ENCODE measurements around the gene KCNJ9.
"Not testable (repeated sequence)": the region's sequence is repeated elsewhere in the genome, so short reads cannot be mapped to it uniquely, and the experiment has no call there.

The KCNJ9 gene

DNA sequence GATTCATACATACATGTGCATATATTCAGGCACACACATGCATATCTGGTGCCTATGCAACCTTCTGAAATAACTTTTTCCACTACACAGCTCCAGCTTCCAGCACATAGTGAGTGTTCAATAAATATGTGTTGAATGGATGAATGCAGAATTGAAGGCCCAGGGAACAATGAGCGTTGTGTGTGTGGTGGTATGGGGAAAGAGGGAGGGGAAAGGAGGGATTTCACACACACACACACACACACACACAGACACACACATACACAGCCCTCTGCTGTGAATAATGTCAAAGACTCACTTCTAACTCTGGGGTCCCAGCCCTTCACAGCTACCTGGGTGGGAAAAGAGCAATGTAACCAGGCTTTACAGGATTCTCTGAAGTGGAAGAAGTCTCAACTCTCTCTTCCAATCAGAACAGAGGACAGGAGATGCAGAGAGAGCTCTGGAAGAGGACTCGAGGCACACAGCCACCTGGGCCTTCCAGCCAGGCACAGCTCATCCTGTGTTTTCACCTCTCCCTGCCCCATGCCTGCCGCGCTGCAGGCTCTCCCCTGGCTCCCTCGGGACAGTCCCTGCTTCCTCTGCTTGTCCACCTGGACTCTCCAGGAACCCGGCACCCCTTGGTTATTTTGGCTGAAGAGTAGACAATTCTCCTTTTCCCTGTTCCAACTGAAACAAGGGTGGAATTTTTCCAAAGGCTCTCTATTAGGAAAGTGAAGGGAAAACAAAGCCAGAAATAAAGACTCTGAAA, 22.5 kb downstream of the KCNJ9 start:
- no peak for DNase-seq (ENCODE audit: low read depth in 3 of 3)

DNA sequence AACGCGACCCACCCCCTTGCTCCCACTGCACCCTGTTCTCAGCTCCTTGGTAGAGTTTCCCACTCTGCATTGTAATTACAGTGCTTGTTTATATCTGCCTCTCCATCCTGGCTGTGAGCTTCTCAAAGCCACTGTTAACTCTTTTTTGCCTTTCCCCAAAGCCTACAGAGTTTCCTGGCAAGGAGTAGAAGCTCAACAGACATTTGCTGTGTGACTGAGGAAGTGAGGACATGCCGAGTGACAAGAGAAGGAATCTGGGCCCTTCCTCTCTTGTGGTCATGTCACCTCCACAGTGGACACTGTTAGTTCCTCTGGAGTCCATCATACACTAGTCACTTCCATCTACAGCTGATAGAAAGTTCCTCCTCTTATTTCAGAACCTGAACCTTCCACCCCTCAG, 23.1 kb downstream of the KCNJ9 start:
- DNase-seq (ENCODE audit: low read depth in 3 of 3), result no peak

DNA sequence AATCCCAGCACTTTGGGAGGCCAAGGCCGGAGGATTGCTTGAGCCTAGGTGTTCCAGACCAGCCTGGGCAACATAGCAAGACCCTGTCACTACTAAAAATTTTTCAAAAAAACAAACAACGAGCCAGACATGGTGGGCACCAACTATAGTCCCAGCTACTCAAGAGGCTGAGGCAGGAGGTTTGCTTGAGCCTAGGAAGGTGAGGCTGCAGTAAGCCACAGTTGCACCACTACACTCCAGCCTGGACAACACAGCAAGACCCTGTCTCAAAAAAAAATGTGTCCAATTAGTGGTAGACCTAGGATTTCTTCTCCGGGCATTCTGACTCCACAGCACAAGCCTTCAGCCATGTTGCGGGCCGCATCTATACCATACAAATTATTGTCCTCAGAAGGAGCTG, 23.8 kb downstream of the KCNJ9 start:
- DNase-seq (ENCODE audit: low read depth in 3 of 3), result no peak

DNA sequence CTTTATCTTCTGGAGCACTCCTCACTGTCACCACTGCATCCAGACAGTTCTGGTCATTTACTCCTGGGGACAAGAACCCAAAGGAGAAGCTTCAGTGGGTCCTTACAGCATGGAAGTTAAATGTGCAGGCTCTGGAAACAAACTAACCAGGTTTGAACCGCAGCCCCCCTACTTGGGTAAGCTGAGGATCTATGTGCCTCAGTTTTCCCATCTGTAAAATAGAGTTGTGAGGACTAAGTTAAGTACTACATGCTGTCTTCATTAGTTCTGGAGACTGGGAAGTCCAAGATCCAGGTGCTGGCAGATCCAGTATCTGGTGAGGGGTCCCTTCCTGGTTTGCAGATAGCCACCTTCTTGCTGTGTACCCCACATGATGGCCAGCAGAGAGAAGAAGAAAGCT, 26.2 kb downstream of the KCNJ9 start:
- no peak for DNase-seq (ENCODE audit: low read depth in 3 of 3)

DNA sequence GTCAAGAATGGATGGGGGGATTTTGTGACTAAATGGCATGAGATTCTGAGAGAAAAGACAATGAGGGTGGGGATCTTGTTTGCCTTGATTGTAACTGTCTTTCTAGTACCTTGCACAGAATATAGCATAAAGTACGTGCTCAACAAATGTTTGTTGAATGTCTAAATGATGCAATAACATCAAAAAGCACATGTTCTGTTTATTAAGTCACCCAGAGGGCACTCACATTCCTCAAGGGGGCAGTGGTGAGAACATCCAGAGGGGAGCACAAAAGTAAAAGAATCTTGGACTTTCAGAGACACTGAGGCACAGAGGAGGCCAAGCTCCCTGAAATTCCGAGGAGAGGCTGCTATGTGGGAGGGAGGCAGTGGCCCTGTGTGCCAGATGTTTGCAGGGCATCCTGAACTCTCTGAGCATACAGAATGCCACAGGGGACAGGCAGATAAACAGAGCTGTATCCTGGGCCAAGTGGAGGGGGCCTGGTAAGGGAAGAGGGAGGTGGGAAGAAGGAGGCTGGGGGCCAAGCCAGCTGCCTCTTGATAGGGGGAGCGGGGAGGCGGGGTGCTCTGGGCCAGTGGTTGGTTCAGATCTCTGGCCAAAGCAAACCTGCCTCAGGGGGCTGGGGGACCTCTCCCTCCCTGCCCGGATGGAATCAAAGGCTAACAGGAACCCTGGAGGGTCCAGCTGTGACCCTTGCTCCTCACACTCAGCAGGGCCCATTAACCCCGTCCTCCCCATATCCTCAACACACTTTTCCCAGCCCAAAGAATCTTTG, 27.7 kb downstream of the KCNJ9 start:
- peak in 1 of 3 experiments; percentile 25 for DNase-seq (ENCODE audit: low read depth in 3 of 3)

DNA sequence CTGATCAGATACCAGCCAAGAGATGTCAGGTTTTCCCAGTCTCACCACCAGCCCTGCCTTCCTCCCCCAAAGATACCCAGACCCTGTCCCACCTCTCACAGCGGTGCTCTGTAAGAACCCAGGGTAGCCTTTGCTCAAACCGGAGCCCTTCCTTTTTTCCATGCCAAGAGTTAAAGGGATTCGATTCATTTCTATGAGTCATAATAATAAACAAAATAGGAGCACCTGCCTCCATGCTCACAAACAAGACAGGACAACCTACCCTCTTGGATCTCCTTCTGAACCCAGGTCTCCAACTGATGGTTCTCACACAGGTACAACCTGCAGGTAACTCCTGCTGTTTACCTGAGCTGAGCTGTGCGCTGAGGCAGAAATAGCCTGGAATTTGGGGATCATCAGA, 28.3 kb downstream of the KCNJ9 start:
- no peak for DNase-seq (ENCODE audit: low read depth in 3 of 3)

DNA sequence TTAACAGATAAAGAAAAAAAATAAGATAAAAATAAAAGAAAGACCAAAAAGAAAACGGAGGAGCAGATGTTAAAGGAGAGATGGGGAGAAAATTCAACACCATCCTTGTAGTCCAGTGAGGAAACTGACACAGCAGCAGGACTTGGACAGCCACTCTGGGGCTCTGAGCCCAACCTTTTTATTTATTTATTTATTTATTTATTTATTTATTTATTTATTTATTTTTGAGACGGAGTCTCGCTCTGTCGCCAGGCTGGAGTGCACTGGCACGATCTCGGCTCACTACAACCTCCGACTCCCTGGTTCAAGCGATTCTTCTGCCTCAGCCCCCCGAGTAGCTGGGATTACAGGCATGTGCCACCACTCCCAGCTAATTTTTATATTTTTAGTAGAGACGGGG, 30.1 kb downstream of the KCNJ9 start:
- DNase-seq (ENCODE audit: low read depth in 3 of 3), result not testable (repeated sequence)

DNA sequence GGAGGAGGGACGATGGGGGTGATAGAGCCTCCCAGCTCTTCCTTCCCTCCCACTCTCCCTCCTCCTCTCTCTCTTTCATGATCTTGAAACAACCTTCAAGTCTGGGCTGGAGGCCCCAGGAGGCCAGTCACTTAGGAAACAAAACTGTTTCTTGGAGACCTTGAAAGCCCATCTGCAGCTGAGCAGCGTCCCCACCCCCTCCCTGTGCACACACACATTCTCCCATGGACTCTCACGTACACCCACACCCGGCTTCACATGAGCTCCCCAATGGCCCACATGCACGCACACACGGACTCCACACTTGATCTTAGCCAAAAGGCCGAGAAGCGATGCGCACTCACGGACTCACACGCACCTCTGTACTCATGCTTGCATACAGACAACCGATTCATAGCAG, 31.0 kb downstream of the KCNJ9 start:
- no peak for DNase-seq (ENCODE audit: low read depth in 3 of 3)

DNA sequence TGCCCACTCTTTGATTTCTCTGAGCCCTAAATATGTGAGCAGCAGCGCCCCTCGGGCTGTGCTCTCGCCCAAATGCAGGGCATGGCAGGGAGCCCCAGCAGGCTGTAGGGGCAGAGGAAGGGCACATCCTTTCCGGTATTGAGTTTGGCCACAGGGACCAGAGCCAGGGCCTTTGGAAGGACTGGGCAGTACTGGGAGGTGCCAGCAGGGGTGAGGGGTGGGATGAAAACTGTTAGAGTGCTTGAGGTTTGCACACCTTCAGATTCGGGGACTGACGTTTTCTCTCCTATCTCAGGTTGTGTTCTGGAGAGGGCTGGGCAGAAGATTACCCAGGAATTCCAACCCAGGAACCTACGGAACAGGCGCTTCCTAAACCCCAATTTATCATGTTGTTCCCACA, 32.1 kb downstream of the KCNJ9 start:
- DNase-seq (ENCODE audit: low read depth in 3 of 3), result no peak

DNA sequence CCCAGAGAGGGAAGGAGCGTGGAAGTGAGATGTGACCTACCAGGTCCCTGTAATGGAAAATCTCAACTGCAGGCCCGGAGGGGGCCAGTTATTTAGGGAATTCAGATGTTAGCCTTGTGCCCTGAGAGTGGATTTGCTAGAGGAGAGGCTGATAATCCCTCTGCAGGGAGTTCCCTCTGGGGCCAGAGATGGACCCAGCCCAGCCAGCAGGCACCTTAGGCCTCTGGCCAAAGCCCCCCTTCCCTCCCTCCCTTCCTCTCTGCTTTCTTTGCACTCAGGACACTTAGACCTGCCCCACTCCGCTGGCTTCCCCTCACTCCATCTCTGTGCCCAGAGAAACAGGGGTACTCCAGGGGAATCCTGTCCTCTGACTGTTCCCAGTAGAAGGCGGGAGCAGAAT, 32.7 kb downstream of the KCNJ9 start:
- no peak for DNase-seq (ENCODE audit: low read depth in 3 of 3)

DNA sequence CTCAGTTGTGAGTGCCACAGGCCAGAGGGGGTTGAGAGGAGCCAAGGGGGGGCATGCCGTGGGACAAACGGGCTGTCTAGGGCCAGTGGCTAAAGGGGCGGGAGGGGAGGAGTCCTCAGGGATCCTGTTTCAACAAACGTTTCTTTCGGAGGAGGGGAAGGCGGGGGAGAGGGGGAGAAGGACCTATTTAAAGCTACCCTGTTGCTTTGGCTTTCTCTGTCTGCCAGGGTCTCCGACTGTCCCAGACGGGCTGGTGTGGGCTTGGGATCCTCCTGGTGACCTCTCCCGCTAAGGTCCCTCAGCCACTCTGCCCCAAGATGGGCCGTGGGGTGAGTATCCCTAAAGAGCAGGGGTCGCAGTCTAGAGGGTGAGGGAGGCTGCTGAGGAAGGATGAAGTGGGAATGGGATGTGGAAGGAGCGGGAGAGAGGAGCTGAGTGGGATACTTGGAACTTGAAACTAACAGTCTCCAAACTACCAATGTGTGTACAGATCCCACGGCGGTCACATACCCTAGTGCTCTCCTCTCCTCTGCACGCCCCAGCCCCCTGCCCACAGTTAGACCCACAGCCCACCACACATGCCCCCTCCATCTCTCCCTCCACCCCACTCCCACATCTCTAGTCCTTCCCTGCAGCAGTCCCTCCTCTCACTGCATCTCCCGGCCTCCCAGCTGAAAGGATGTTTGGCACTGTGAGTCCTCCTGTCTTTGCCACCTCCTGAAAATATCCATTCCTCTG, 34.4 kb downstream of the KCNJ9 start, which contains the start of gene ATP1A2:
ATP1A2 (plus strand) TSS at position 215 of the 738 bp plus-strand sequence; CDS start at position 318, 103 bp downstream.
- DNase-seq (ENCODE audit: low read depth in 3 of 3), result no peak

DNA sequence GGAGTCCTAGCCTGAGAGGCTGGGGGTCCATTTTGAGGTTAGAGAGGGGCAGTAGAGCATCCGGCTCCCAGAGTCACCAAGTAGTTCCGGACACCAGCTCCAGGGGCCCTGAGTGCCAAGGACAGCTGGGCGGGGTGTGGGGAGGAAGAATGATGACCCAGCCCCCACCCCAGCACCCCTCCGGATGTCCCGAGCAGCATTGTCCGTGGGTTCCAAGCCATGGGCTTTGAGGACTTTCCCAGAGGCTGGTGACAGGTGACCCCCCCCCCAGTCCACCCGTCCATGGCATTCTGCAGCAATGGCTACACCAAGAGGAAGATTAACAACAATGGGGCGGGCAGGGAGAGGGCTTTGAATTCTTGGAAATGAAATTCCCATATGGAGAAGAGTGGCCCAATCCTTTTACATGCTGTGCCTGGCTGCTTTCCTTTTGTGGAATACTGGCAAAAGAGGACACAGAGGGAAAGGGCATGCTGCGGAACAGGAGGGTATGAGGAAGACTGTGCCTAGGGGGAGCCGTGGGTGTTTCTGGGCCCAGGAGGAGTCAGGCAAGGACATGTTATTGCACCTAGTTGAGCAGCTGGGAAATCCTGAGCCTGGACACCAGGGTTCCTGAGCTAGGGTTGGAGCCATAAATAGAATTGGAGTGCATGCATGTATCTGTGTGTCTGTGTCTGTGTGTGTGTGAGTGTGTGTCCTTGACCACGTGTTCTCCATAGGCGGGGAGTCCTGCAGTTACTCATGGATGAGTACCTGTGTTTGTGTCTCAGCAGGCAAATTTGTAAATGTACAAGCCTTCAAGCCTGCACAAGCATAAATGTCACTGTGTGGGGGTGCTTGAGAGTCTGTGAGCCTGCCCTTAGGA, 35.2 kb downstream of the KCNJ9 start:
- DNase-seq (ENCODE audit: low read depth in 3 of 3), result no peak

DNA sequence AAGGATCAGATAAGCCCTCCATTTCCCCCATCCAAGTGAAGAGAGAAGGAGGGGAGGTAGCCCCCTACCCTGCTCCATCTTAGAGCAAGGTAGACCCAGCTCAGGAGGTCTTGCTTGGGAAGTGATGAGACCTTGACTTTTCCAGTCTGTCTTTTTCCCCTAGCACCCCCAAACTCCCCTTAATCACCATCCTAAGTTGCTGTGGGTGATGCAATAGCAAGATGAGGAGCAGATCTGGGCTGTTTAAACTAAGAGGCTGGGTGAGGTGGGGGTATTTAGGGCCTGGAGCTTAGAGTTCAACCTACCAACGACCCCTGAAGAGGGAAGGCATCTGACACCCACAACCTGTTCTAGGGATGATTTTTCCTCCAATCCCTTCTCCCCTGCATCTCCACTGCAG, 36.0 kb downstream of the KCNJ9 start:
- no peak for DNase-seq (ENCODE audit: low read depth in 3 of 3)

DNA sequence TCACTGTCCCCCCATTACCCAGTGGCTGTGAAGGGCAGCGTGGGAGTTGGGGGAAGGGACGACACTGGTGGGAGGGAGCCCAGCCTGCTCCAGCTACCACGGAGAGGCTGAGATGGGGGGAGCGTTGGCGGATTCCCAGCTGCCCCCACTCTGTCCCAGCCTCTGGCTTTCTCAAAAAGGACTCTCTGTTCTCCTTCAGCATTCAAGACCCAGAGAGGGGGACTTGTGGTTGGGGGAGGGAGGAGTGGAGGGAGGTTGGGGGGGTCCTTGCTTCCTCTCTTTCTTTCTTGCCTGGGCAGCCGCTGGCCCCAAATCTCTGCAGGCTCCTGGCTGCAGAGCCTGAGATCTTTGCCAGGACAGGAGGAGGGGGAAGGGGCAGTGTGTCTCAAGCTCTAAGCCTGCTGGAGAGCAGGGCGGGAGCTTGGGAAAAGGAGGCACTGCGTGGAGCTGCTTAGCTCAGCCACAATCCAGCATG, 36.4 kb downstream of the KCNJ9 start:
- DNase-seq (ENCODE audit: low read depth in 3 of 3), result no peak

DNA sequence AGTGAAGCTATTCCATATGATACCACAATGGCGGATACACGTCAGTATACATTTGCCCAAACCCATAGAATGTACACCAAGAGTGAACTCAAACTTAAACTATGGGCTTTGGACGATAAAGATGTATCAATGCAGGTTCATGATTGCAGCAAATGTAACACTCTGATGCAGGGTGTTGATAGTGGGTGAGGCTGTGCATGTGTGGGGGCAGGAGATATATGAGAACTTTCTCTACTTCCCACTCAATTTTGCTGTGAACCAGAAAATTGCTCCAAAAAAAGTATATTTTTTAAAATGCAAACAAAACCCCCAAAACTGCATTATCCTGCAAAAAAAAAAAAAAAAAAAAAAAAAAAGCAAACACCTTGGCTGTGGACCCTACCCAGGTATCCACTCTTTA, 37.6 kb downstream of the KCNJ9 start:
- no peak for DNase-seq (ENCODE audit: low read depth in 3 of 3)

DNA sequence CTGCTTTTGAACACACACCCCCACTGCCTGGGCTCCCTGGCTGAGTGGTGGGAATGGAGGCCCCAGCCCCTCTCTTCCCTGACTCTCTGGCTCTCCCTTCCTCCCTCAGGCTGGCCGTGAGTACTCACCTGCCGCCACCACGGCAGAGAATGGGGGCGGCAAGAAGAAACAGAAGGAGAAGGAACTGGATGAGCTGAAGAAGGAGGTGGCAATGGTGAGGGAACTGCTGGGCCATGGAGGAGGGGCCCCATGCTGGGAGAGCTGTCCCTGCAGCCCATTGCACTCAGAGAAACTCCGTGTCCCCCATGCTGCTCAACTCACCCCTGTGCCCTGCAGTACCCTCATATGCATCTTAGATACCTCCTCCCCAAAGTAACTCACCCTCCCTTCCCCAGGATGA, 39.5 kb downstream of the KCNJ9 start:
- DNase-seq (ENCODE audit: low read depth in 3 of 3), result no peak

DNA sequence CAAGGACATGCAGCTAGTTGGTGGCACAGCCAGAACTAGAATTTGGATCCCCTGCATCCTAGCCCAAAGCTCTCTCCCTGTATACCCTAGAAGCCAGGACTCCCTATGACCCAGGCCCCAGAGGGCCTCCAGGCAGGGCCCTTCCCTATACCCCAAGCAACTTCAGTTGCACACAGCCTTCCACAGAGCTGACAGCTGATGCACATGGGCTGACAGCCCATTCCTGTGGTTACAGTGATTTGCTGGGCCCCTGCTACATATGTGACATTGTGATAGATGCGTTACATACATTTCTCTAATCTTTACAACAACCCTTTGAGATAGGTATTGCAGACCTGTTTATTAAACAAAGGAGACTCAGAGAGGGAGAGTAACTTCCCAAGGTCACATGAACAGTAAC, 40.0 kb downstream of the KCNJ9 start:
- DNase-seq (ENCODE audit: low read depth in 3 of 3), result no peak

DNA sequence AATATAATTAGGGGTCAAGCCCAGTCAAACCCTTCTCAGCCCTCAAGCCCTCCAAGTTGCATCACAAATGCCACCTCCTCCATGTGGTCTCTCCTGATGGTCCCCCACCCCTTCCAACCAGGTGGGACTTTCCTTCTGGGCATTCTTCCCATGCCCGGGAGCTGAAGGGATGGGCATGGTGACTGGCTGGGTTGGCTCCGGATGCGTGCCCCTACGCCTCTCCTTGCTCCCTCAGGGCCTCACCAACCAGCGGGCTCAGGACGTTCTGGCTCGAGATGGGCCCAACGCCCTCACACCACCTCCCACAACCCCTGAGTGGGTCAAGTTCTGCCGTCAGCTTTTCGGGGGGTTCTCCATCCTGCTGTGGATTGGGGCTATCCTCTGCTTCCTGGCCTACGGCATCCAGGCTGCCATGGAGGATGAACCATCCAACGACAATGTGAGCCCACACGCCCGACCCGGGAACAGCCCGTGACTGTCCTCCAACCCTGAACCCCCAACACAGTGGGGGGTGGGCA, 41.7 kb downstream of the KCNJ9 start:
- DNase-seq (ENCODE audit: low read depth in 3 of 3), result no peak

DNA sequence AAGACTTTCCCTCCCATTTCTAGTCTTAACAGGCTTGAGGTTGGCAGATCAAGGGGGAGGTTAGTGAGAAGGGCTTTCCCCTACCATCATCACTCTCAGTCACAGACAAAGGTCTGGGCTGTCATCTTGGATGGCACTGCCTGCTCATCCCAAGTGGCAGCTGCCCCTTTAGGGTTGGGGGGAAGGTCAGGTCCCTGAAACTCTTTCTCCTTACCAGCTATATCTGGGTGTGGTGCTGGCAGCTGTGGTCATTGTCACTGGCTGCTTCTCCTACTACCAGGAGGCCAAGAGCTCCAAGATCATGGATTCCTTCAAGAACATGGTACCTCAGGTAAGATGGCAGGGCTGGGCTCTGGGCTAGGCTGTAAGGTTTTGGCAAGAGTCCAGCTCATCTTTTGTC, 42.4 kb downstream of the KCNJ9 start:
- DNase-seq (ENCODE audit: low read depth in 3 of 3), result no peak

DNA sequence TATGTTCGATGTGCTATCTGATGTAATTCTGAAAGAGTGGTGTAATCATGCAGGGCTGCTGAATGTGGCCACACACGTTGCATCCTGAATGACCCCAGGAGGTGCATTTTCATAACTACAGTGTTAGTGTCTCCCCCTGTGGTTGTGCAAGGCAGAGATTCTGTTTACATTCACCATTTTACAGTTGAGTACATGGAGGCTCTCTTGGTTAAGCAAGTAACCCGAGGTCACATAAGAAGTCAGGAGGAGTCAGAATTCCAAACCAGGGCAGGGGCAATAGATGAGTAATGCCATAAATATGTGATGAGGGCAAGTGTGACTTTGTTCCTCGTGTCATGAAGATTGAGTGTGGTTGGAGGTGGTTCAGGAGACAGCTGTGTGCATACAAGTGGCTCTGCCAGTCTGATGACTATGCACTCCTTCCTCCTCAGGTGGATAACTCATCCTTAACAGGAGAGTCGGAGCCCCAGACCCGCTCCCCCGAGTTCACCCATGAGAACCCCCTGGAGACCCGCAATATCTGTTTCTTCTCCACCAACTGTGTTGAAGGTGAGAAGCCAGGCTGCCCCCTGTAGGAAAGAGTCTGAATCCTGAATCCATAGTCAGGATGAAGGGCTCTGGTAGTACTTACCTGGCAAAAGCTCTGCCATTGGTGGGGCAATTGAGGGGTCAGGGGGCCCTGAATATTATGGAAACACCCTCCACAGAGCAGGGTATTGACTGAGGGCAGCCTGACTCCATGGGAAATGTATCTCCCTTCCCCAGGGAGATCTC, 43.6 kb downstream of the KCNJ9 start:
- no peak for DNase-seq (ENCODE audit: low read depth in 3 of 3)

All from stimulated activated CD4-positive, alpha-beta T cell treated with anti-CD3 and anti-CD28 coated beads, TNF-alpha, amount 100 ng/mL, for 24 hours (primary cell).